Activated T-cell treated with anti-CD3 and anti-CD28 coated beads, Interleukin-2, amount 50 U/mL, for 48 hours (primary cell): ENCODE results near the gene SOCS3.
"Not testable (repeated sequence)": the region's sequence is repeated elsewhere in the genome, so short reads cannot be mapped to it uniquely, and the experiment has no call there.

Source experiments
- DNase-seq, 2 experiments: peaks; one replicate each; pipeline ENCODE4 v3.0.0-alpha.2; 2020

The SOCS3 gene

DNA sequence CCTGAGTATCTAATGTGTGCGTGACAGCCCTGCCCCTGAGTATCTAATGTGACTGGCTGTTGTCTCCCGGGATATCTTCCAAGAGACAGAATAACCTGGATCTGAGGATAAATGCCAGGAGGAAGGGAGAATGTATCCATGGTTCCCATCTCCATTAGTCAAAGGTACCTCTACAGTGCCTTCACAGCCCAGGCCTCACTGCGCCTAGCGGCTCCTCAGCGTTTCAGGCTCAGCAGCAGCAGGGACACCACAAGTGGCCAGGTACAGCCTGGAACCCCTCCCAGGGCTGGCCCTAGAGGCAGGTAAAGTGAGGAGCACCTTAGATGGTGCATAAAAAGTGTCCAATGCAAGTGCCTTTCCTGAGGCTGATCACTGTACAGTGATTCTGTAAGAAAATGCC is 32.0 kb downstream of the SOCS3 start:
- DNase-seq: no peak

DNA sequence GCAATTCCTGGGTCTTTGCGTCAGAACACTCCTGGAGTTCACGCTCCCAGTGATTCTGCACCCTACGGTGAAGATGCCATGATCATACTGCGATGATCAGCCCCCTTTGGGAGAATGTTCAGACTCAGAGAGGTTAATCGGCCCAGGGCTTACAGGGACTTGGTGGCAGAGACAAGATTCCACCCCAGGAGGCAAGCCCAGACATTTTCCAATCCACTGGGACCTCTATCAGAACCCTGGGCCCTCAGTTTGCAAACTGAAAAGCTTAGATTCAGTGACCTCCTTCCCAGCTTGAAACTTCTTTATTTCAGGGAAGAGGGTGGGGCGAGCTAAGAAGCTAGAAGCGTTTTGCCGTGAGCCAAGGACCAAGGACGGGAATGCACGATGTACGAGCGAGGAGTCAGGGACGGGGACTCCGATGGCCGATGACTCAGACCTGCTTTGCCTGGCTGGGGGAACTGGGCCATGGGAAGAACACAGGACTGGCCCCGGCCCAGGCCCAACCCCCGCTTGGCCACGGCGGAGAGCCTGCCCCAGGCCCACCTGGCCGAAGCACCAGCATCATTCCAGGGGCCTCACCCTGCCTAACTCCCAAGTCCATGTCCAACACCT is 34.7 kb downstream of the SOCS3 start:
- no peak for DNase-seq

DNA sequence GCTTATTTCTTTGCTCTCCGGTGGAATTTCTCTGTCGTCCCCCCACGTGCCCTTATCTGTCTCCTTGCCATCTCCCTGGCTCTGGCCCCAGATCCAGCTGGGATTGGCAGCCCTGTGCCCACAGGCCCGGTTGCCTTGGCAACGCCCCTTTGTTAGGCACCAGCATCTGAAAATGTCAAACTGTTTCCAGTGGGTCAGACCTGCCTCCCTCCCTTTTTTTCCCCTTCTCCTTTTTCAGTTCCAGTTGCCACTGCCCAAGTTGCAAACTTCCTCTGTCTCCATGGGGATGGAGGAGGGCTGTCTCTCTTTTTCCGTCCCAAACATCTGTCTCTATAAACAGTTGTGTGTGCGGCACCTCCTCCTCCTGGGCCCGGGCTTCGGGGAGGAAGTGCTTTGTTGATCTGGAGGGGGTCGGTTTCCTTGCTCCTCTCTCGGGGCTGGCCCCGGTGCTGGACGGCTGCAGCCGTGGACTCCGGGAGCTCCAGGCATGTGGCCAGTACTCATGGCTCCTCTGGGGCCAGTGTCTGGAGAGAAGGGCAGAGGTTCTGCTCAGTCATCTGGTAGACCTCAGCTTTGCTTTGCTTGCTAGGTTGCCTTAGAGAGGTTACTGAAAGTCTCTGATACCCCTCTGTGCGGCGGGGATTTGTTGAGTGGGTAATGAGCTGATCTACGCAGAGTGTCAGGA is 35.3 kb downstream of the SOCS3 start:
- peak in 1 of 2 experiments; percentile 47 for DNase-seq

DNA sequence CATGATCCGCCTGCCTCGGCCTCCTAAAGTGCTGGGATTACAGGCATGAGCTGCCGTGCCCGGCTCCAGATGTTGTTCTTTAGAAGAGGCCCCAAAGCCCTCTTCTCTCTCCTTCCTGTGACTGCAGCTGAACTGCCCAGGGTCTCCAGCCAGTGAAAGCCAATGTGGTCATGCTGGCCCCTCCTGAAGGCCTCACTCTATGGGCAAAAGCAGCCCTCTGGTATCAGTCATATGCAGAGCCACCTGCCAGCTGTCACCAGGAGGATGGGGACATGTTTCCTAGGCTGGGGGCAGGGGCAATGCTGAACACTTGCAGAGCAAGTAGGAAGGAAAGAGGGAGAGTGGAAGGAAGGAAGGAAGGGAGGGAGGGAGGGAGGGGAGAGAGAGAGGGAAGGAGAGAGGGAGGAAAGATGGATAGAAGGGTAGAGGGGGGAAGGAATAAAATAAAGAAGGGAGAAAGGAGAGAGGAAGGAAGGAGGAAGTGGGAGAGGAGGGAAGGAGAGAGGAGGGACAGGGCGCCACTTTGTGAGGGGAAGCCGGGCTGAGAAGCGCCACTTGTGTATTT is 36.0 kb downstream of the SOCS3 start:
- DNase-seq: no peak

DNA sequence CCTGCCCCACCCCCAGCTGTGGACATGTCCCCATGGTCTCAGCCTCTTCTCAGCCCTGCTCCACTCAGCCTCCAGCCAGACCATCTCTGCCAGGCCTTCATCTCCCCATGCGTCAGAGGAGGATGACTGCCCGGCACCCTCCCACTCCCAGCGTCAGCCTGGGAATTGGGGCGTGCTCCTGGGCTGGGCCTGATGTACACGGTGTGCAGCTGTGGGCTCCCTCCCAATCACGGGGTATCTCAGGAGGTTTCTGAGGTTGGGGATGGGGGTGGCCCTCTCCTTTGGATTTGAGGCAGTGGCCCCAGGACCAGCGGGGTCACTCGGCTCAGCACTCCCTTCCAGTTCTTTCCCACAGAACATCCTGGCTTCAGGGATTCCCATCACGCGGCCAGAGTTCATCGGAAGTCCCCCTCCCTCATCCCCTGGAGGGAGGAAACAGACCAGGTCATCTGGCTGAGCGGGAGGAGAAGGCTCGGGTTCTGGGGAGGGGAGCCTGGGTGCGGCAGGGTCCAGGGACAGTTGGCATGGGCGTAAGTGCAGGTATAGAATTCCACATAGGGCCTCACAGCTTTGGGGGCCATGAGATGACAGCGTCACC is 36.9 kb downstream of the SOCS3 start:
- DNase-seq: no peak

DNA sequence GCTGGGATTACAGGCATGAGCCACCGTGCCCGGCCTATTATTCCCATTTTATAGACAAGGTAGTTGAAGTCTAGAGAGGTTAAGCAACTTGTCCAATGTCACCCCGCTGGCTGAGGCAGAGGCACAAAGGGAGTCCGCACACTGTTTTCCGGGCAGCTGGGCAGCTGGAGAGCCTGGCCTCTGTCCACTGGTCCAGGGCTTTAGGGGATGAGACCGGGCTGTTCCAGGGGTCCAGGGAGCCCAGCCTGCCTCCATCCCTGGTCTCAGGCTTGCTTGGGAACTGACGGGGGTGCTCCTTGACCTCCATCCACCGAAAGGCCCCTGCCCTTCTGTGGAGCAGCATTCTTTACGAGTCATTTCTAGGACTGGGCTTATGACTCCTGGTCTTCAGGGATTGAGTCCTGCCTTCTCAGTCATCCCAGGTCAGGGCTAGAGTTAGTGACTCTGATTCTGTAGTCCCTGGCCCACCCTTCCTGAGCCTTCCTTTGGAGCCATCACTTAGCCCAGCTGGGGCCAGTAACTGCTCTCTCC is 37.5 kb downstream of the SOCS3 start:
- DNase-seq: no peak

DNA sequence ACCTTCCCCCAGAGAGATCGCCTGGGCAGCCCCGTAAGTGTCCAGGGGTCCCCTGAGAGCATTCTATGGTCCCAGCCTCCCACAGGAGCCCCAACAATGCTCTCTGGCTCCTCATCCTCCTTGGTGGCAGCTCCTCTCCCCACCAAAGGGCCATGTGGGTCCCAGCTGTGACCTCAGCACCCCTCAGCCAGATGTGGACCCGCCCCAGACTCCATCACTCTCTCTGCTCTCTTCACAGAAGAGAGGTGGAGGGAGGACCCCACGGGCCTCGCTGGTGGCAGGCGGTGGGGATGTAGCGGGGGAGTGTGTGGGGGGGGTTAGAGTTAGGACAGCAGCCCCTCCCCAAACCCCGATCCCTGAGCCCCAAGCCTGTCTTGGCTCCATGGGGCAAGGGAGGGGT is 41.0 kb downstream of the SOCS3 start:
- DNase-seq: no peak

DNA sequence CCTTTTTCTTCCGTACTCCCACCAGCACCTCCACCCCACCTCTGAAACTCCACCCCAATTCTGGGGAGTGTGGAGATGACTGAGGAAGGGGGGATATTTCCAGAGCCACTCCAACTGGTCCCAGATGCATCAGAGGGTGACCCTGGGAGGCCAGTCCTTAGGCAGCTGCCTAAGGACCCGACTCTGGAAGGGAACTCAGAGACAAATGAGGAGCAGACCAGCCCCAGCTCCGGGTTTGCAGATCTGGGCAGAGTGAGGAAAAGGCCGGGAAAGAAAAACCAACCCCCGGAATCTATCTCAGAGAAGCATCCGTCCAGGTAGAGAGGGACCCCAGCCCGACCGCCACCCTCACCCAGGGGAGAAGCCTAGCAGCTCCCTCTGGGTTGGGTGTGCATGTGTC is 41.5 kb downstream of the SOCS3 start:
- DNase-seq: no peak

DNA sequence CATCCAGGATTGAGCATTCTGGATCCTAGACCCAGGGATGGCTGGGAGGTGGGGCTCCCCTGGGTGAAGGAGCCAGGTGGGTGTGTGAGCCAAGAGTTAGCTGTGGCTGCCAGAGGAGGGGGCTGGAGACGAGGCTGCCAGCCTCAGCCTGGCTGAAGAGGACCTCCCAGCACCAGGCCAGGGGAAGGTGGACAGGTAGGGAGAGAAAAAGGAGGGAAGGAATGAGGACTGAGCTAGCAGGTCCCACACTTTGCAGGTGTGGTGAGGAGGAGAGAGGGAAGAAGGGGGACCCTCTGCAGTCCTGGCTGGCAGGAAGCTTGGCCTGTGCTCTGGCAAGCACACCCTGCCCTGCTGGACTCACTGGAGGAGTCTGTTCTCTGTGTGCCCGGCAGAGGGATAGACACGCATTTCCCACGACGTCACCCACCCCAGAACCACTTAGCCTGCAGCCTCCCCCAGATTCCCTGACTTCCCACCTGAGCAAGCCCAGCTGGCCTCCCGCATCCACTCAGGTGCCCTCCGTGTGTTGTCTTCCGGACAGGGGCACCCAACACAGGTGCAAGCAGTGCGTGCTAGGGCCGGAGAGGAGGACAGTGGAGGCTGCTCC is 42.0 kb downstream of the SOCS3 start:
- no peak for DNase-seq

DNA sequence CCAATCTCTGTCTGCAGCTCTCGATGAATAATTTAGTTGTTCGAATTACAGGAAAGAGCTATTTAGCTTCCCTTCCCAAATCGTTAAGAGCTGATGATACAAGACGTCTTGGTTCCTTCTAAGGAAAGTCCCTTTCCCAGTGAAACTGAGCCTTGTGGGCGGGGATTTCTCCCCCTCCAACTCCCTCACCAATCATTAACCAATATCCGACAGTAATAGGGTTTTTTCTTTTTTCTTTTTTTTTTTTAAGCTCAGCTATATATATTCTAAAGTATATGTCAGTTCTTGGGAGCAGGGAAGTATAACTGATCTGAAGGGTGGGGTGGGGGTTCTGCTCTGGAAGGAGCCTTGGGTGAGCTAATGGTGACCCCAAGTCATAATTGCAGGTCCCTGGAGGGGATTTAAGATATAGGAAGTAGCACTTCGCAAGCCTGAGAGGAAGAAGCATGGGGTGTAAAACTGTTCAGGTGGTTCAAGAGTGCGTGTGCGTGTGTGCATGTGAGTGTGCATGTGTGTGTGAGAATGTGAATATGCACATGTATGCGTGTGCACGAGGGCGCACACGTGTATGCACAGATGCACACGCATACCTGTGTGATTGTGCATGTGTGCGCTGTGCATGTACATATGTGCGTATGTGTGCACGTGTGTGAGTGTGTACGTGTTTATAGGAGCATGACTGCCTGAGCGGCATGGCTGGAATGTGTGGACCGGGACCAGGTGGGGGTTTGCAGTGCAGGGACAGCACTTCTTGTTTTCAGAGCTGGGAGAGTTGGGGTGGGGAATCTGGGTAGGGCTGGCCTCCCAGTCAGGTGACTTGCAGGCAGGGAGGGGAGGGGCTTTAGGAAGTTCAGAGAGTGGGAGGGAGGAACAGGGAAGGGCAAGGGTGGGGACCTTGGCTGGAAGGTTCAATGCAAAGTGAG is 42.7 kb downstream of the SOCS3 start:
- DNase-seq: no peak

DNA sequence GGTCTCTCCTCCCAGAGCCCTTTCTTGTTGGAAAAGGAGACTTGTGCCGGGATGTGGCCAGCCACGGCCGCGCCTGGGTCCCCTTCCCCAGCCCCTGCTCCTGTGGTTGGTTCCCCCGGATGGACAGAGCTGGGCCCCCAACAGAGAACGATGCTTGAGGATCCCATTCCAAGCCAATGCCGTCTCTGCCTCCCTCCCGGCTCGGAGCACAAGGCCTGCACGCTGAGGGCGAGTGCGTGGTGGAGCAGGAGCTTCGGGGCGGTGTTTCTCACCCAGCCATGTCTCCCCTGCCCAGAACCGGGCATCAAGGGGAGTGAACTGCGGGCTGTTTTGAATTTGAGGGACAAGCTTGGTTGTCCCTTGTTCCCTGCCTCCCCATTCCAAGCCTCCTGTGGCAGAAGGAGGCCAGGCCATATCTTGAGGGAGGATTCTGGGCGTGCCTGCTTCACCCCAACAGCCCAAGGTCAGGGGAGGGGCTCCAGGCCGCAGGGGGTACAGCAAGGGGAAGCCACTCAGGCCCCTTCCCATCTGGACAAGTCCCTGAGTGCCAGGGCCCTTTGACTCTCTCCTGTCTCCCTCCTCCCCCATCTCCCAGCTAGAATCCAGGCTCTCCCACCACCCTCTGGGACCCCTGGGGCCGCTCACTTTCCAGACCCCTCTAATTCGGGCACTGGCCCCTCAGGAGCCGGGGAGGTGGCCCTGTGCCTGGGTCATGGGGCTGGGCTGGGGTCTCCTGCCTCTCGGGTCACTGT is 43.6 kb downstream of the SOCS3 start:
- DNase-seq: no peak

DNA sequence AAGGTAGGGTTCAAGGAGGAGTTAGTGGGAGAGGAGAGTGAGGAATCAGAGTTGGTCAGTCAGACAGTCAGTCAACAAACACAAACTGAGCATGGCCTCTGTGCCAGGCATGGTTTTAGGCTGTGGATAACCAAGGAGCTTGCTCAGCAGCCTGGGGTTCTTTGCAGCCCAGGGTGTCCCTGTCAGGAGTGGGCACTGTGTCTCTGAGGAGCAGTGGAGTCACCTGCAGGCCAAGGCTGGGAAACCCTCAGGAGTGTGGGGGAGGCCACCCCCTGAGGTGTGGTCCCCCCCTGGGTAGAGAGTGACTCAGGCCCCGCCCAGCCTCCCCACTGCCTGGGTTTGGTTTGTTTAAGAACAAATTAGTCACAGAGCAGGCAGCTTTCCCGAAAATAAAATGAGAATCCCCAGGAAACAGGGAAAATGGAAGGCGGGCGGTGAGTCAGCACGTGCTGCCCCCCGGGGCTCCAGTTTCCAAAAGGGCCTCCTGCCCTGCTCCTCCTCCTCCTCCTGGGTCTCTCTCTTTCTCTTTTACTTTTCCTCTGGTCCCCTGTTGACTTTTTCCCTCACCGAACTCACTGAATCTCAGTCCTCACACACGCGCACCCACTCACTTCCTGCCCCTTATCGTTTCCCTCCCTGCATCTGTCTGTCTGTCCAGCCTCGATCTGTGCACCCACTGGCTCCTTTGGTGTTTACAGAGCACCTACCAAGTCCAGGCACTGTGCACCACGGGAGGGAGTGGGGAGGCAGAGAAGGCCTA is 44.3 kb downstream of the SOCS3 start:
- DNase-seq: peak; percentile 79 to 81

DNA sequence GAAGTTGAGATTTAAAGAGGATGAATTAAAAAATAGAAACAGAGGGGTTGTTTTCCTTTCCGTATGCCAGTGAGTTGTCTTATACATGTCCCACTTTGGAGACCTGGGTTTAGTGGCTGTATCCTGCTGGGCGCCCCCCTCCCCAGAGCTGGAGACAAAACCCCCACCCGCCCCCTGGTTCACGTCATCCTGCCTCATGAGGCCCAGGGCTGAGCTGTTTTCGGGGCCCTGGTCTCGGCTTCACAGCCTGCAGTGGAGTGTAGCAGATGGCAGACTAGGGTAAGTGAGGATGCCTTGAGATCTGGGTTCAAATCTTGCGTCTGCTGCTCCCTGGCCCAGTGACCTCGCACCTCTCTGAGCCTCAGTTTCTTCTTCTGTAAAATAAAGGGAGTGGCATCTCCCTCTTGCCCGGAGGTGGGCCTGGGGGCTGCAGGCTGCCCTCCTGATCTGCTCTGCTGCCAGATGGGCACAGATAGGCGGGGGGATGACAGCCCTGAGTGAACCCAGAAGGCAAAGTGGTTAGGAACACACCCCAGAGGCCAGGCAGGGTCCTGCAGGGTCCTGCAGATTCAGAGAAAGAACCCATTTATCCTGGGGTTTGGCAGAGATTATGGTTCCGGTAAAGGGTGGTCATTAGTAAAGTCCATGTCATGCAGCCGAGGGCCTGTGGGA is 45.1 kb downstream of the SOCS3 start:
- peak; percentile 44 to 46 for DNase-seq

DNA sequence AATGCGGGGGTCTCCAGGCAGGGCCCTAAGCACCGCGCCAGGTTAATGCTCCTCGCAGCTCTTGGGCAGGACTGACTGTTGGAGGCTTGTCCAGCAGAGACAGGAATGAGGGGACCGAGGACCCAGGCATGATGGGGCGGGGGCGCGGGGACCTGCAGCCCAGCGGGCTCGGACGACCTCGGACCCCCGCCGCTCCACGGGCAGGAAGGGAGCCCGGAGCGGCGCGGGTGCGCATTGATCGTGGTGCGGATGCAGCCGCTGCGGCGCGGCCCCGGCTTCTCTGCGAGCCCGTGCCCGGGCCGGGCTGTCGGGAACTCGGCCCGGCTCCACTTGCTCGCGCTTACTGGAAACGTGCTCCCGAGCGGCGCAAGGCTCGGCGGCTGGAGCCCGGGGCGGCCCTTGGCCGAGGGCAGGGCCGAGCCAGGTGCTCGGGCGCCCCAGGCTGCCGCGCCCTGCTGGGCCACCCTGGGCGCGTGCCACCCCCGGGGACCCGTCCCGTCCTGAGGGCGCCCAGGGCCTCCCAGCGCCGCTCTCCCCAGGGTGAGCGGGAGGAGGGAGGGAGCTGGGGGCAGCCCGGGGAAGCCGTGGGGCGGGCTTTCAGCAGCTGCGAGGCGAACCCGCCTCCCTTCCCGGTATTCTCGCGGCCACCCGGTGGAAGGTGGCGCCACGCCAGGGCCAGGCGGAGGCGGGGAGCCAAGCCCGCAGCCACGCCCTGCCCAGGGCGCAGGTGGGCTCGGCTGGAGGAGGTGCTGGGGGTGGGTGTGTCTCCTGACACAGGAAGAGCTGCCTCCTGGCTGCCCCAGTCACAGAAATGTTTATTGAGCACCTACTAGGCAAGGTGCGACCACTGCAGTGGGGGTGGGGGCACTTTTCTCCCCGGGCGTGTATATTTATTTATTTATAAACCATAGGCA is 45.9 kb downstream of the SOCS3 start:
- DNase-seq: peak; percentile 81 to 86

DNA sequence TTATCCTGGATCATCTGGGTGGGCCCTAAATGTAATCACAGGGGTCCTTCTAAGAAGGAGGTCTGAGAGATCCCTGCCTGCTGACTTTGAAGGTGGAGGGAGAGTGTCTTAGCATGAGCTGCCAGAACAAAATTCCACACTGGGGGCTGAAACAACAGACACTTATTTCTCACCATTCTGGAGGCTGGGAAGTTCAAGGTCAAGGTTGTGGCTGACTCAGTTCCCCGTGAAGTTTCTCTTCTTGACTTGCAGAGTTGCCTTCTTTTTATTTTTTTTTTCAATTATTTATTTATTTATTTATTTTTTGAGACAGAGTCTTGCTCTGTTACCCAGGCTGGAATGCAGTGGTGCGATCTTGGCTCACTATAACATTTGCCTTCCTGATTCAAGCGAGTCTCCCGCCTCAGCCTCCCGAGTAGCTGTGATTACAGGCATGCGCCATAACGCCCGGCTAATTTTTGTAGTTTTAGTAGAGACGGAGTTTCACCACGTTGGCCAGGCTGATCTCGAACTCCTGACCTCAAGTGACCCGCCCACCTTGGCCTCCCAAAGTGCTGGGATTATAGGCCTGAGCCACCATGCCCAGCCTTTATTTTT is 50.1 kb downstream of the SOCS3 start:
- DNase-seq: not testable (repeated sequence)

DNA sequence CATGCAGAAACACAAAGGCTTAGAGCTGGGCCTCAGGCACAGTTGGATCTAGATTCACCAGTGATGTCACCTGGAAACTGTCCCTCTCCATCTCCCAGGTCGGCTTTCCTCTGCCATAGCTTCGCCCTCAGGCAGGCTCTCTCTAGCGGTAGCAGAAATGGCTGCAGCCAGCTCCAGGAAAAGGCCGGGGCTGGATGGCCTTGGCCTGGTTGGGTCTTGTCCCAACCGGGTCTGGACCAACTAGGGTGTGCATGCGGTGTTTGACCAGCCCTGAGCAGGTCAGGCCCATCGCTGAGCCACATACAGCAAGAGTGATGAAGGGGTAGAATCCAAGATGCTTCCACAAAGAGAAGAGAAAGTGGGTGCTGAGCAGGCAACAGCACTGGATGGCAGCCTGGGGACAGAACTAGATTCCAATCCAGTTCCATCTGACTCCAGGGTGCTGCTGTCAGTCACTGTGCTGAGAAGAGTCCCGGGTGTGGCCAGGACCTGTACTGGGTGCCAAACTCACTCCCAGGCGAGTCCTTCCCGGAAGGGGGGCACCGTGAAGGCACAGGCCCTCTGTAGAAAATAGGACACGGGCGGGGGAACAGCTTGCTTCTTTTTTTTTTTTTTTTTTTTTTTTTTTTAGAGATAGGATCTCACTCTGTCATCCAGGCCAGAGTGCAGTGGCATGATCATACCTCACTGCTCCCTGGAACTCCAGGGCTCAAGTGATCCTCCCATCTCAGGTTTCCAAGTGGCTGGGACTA is 51.8 kb downstream of the SOCS3 start:
- DNase-seq: no peak

DNA sequence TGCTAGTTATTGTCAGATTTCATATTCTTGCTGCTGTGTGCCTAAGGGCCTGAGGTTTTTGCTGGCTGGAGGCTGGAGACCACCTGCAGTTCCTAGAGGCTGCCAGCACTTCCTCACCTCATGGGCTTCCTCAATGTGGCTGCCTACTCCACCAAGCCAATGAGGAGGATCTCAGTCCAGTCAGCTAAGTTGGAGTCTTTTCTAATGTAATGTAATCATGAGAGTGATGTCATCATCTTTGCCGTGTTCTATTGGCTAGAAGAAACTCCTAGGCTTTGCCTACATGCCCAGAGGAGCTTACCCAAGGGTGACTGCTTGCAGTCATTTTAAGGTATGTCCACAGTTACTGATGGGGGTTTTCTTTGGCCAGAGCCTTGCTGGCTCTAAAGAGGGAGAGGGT is 53.0 kb downstream of the SOCS3 start:
- no peak for DNase-seq
